GM18909 (cell line): ENCODE data around the gene TBC1D30.
"Not testable (repeated sequence)": the region's sequence is repeated elsewhere in the genome, so short reads cannot be mapped to it uniquely, and the experiment has no call there.

Experiments
- ATAC-seq: cut with Tn5 transposase; IDR thresholded peaks from one replicate; pipeline ENCODE4 v1.9.1; 2021; ENCODE audit warnings: mild to moderate bottlenecking; ENCODE audit not compliant: unreplicated experiment, poor library complexity

TBC1D30 gene

GRCh38 chr12:64806173-64806572, 18.3 kb upstream of the TBC1D30 start:
- ATAC-seq: no peak

- ATAC-seq: no peak
These were observed 17.6 kb upstream of the TBC1D30 start for GRCh38 chr12:64806593-64807460.

GRCh38 chr12:64808110-64808509, 16.3 kb upstream of the TBC1D30 start:
- no peak for ATAC-seq

- no peak for ATAC-seq
These were observed 13.6 kb upstream of the TBC1D30 start for GRCh38 chr12:64810831-64811230.

GRCh38 chr12:64813723-64814122, 10.7 kb upstream of the TBC1D30 start:
- ATAC-seq: no peak

- ATAC-seq: no peak
These were observed 10.0 kb upstream of the TBC1D30 start for GRCh38 chr12:64814432-64814831.

- no peak for ATAC-seq
These were observed 4.5 kb upstream of the TBC1D30 start for GRCh38 chr12:64819816-64820402.

GRCh38 chr12:64820593-64820992, 3.9 kb upstream of the TBC1D30 start:
- ATAC-seq: no peak

GRCh38 chr12:64821116-64821630, 3.3 kb upstream of the TBC1D30 start:
- ATAC-seq: no peak

GRCh38 chr12:64824130-64824499, 332 bp upstream of the TBC1D30 start:
- no peak for ATAC-seq

- no peak for ATAC-seq
These were observed 935 bp downstream of the TBC1D30 start for GRCh38 chr12:64825143-64826021.

GRCh38 chr12:64826234-64826633, 1.8 kb downstream of the TBC1D30 start:
- peak; percentile 68 for ATAC-seq

GRCh38 chr12:64828713-64829112, 4.3 kb downstream of the TBC1D30 start:
- no peak for ATAC-seq

GRCh38 chr12:64833928-64834327, 9.5 kb downstream of the TBC1D30 start:
- no peak for ATAC-seq

GRCh38 chr12:64835901-64836300, 11.5 kb downstream of the TBC1D30 start:
- no peak for ATAC-seq

- no peak for ATAC-seq
These were observed 12.4 kb downstream of the TBC1D30 start for GRCh38 chr12:64836856-64837255.

- ATAC-seq: no peak
These were observed 13.0 kb downstream of the TBC1D30 start for GRCh38 chr12:64837427-64837826.

GRCh38 chr12:64840119-64840518, 15.7 kb downstream of the TBC1D30 start:
- ATAC-seq: no peak

- ATAC-seq: no peak
These were observed 16.7 kb downstream of the TBC1D30 start for GRCh38 chr12:64840949-64841717.

GRCh38 chr12:64848409-64848808, 24.0 kb downstream of the TBC1D30 start:
- not testable (repeated sequence) for ATAC-seq
